NCI-H146 (cell line): Measurements from ENCODE around the gene NUB1.
A peak's percentile ranks its signal among the peaks of the same experiment; 100 is the strongest.
"Not testable (repeated sequence)": the region's sequence is repeated elsewhere in the genome, so short reads cannot be mapped to it uniquely, and the experiment has no call there.

ENCODE experiments used
- DNase-seq: peaks from one replicate; lab custom pipeline; 2025; lab: John Stamatoyannopoulos, UW

NUB1 gene, protein sequence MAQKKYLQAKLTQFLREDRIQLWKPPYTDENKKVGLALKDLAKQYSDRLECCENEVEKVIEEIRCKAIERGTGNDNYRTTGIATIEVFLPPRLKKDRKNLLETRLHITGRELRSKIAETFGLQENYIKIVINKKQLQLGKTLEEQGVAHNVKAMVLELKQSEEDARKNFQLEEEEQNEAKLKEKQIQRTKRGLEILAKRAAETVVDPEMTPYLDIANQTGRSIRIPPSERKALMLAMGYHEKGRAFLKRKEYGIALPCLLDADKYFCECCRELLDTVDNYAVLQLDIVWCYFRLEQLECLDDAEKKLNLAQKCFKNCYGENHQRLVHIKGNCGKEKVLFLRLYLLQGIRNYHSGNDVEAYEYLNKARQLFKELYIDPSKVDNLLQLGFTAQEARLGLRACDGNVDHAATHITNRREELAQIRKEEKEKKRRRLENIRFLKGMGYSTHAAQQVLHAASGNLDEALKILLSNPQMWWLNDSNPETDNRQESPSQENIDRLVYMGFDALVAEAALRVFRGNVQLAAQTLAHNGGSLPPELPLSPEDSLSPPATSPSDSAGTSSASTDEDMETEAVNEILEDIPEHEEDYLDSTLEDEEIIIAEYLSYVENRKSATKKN

DNA sequence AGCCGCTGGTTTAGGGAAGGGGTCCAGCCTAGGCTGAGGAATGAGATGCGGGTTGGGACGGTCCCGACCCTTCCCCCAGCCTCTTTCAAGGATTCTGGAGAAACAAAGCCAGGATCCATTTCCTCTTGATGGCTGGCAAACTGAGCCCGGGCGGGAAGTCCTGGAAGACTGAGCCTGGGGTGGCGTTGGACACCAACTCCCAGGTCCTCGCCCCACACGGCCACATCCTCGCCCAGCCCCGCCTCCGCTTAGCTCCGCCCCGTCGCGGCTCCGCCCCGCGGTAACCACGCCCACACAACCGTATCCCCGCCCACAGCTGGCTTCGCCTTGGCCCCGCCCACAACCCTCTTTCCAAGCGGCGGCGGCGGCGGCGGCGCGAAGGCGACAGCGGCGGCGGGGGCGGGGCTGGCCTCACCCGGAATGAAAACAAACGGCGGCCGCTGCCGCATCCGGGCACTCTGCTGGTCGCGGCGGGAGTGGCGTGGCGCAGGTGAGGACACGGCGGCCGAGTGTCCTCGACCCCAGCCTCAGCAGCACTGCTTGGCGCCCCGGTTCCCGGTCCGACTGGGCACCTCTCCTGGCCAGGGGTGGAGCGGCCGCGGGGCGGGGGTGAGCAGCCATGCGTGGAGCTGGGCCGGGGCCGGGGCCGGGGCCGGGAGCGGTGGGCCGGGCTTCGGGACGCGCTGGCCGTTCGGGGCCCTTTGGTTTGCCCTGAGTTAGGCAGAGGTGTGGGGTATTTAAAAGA is at the start of gene NUB1:
NUB1 (plus strand) TSS at position 456 of the 745 bp plus-strand sequence. CDS start 3,538 bp downstream, outside the sequence.
- DNase-seq: peak; percentile 83

DNA sequence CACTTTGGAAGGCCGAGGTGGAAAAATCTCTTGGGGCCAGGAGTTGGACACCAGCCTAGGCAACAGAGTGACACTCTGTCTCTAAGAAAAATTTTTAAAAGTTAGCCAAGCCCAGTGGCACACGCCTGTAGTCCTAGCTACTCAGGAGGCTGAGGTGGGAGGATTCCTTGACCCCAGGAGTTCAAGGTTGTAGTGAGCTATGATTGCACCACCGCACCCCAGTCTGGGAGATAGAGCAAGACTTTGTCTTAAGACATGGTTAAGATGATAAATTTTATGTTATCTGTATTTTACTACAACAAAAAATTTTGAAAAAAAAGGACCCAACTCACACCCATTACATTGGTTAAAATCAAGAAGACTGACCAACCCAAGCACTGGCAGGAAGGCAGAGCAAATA is 48.8 kb upstream of the NUB1 start:
- DNase-seq: no peak

DNA sequence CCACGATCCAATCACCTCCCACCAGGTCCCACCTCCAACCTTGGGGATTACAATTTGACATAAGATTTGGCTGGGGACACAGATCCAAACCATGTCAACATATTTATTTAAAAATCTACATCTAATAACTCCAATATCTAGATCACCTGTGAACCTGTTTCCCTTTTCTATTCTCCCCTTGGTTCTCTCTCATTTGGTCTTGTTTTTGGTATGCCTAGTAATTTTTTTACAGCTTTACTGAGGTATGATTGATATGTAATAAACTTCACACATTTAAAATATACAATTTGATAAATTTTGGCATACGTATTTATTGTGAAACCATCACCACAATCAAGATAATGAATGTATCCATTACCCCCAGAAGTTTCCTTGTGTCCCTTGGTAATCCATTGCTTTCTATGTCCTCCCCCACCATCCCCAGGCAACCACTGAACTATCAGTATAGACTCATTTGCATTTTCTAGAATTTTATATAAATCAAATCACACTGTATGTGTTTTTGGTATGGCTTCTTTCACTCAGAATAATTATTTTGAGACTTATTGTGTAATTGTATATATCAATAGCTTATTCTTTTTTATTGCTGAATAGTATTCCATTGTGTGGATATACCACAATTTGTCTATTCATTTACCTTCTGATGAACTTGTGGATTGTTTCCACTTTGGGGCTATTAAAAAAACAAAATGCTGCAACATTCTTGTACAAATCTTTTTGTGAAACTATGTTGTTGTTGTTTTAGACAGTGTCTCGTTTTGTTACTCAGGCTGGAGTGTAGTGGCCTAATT is 45.2 kb upstream of the NUB1 start:
- DNase-seq: no peak

- no peak for DNase-seq
These were observed 42.8 kb upstream of the NUB1 start for GRCh38 chr7:151298765-151299164.

GRCh38 chr7:151299530-151299929 is 42.1 kb upstream of the NUB1 start:
- DNase-seq: no peak

DNA sequence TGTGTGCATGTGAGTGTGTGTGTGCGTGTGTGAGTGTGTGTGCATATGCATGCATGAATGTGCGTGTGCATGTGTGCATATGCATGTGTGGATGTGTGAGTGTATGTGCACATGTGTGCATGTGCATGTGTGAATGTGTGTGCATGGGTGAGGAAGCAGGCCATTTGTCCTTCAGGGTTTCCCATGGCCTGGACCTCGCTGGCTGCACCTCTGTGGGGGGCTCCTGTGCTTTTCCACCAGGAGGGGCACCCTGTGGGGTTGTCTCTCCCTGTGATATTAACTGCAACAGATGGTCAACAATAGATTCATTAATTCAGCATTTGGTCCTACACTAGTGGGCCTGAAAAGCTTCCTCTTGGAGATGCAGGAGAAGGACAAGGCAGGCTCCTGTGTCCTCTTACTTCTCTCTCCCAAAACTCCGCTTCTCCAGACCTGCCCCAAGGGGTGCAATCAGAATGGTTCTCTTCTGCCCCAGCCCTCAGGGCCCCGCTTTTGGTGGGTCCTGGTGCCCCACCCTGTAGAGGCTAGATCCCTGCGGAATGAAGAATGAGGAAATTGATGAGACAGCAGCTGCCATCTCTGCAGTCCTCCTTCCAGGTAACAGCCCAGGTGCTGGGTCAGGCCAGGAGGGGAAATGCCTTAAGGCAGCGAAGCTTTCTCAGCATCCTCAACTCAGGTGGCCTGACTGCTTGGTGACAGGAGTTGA is 41.5 kb upstream of the NUB1 start:
- DNase-seq: no peak

DNA sequence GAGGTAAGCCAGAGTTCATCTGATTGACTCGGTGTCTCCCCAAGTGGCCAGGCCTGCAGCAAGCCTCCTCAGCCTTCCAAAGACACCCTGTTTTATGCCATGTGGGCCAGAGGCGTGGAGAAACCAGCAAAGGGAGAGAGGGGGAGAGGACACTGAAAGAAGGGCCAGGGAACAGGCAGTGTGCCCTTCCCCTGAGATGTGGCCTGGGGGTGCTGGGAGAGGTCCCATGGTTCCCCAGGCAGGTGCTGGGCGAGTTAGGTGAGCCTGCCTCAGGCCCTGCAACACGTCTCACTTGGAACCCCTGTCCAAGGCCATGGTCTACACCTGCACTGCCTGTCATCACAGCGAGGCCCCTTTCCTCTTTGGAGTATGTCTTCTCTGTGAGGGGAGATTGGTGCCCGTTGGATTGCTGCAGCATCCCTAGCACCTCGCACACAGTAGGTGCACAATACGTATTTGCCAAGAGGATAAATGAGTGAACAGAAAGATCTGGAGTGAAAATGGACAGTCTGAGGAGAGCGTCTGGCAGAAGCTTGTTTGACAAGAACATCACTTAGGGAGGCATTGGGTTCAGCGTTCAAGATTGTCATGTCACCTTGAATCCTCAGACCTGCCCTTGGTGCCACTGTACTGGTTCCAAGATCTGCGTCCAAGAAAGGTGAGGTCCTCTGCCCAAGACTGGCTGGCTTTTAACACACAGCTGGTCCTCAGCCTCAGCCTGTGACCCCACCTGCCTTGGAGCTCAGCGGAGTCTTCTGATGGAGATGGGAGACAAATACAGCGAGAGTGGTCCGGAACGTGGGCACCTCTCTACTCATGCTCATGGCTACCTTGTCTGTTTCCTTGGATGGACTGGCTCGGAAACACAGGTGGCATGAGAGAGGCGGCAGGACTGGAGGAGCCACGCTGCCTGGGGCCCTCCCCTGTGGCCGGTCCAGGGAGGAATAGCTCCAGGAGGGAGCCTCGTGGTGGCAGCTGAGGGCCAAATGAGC is 39.8 kb upstream of the NUB1 start:
- DNase-seq: no peak

GRCh38 chr7:151304251-151304650 is 37.4 kb upstream of the NUB1 start:
- DNase-seq: not testable (repeated sequence)

- peak; percentile 14 for DNase-seq
These were observed 36.8 kb upstream of the NUB1 start for GRCh38 chr7:151304856-151305255.

- DNase-seq: no peak
These were observed 35.2 kb upstream of the NUB1 start for GRCh38 chr7:151306374-151306773.

- no peak for DNase-seq
These were observed 34.8 kb upstream of the NUB1 start for GRCh38 chr7:151306860-151307259.

GRCh38 chr7:151307536-151307935 is 34.1 kb upstream of the NUB1 start:
- no peak for DNase-seq

DNA sequence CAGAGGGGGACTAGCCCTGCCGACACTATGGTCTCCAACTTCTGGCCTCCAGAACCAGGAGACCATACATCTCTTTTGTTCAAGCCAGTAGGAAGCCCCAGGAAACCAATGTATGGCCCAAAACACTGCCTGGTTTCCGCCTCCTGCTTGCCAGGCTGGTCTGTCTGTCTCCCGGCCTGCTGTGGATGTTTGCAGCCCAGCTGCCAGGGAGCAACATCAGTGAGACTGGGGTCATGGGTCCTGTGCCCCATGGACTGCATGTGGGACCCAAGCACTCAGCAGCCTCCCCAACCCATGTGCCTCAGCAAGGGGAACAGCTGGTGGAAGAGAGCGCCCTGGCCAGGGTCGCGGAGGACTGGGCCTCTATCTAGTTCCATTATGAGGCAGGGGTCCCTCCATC is 33.4 kb upstream of the NUB1 start:
- no peak for DNase-seq

GRCh38 chr7:151308791-151309190 is 32.8 kb upstream of the NUB1 start:
- DNase-seq: no peak

DNA sequence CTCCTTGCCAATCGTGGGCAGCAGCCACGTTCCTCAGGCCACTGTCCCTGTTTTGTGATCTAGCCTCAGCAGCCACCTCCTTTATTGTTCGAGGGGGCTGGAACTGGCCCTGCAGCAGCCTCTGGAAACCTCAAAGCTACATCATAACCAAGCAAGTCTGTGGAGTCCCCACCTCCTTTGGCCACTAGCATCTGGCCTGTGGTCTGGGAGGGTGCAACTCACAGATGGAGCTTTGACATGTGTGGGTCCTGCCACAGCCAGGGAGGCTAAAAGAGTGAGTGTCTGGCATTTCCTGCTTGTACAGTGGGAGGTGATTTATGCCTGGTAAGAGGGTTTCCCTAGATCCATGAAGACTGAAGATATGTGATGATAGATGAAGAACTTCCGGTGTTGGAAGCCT is 32.3 kb upstream of the NUB1 start:
- no peak for DNase-seq

- peak; percentile 12 for DNase-seq
These were observed 31.0 kb upstream of the NUB1 start for GRCh38 chr7:151310578-151310977.

DNA sequence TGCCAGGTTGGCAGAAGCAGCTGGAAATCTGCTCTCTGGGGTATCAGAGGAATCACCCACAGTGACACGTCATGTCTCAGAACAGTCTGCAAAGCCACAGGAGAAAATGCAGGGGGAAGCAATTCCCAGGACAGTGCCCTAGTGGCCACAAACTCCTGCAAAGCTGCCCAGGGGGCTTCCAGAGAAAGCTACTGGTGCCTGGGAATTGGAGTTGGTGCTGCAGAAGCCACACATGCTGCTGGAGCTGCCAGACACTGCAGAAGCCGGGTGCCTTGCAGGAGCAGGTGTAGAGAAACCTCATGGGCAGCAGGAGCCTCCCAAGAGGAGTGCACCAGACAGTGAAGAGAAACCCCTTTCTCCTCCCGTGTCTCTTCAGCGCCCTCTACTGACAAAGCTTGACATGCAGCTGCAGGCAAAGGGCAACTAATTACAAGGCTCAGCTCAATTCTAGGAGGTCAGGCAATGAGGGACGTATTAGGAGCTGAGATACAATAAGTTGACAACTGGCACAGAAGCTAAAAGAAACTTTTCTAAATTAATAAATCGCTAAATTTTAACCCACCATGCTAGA is 30.2 kb upstream of the NUB1 start:
- DNase-seq: peak; percentile 34

DNA sequence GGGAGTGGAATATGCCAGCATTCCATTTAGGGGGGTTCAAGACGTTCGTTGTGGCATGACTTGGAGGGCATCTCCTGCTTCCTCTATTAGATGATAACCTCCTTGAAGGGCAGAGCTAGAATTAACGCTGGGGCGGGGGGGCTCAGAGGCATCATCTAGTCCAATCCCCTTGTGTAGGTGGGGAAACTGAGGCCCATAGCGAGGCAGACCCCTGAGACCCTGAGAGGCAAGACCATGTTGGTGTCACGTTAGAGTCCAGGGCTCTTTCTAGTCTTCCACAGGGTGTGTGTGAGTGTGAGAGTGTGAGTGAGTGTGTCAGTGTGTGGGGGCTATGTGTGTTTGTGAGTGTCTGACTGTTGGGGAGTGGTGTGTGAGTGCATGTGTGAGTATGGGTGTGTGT is 29.3 kb upstream of the NUB1 start:
- no peak for DNase-seq

DNA sequence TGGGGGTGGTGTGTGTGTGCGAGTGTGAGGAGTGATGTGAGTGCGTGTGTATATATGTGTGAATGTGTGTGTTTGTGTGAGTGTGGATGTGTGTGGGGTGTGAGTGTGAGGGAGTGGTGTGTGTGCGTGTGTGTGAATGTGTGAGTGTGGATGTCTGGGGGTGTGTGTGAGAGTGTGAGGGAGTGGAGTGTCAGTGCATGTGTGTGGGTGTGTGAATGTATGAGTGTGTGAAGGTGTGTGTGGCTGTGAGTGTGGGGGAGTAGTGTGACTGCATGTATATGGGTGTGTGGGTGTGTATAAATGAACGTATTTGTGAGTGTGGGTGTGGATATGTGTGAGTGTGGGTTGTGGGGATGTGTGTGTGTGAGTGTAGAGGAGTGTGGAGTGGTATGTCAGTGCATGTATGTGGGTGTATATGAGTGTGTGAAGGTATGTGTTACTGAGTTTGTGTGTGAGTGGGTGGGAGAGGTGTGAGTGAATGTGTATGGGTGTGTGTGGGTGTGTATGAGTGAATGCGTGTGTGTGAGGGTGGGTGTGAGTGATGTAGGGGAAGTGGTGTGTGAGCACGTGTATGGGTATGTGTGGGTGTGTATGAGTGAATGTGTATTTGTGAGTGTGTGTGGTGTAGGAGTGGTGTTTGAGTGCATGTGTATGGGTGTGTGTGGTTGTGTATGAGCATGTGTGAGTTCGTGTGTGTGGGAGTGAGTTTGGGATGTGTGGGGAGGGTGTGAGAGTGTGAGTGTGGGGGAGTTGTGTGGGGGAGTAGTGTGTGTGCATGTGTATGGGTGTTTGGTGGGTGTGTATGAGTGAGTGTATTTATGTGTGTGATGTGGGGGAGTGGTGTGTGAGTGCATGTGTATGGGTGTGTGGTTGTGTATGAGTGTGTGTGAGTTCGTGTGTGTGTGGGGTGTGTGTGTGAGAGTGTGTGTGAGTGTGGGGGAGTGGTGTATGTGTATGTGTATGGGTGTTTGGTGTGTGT is 28.5 kb upstream of the NUB1 start:
- DNase-seq: no peak
